Lung (tissue), 12 donors: ENCODE data around the gene SGCG. TPM values are rescaled to one million over a fixed set of nuclear protein-coding genes. Genes with fewer than 3 reads are reported as not detected.
"Not testable (repeated sequence)": the region's sequence is repeated elsewhere in the genome, so short reads cannot be mapped to it uniquely, and the experiment has no call there.

Experiments
- ATAC-seq: fragments of 200-7000 bp; cut with Tn5 transposase; one replicate; pipeline ENCODE4 v1.9.1; 2020; ENCODE audit warnings: moderate number of reproducible peaks; ENCODE audit not compliant: insufficient read depth, low FRiP score
- DNase-seq, 3 donors: peaks; one replicate each; pipeline ENCODE4 v3.0.0-alpha.2; 2013 to 2017
- H3K27ac ChIP-seq, 2 donors: one replicate each; pipeline ENCODE4 v1.5.1; 2013; ENCODE audit warnings: mild to moderate bottlenecking in 2 of 2, moderate library complexity in 2 of 2, control low read depth in 1 of 2, inconsistent platforms in 1 of 2, low read depth in 1 of 2, low read length in 1 of 2
- H3K27me3 ChIP-seq, 3 donors: one replicate each; pipeline ENCODE4 v1.5.1; 2013; ENCODE audit warnings: low read length in 2 of 3; ENCODE audit not compliant: control insufficient read depth in 3 of 3, insufficient read depth in 3 of 3
- H3K36me3 ChIP-seq, 4 donors: one replicate each; pipeline ENCODE4 v1.5.1; 2013; ENCODE audit warnings: low read length in 4 of 4, mild to moderate bottlenecking in 1 of 4, moderate library complexity in 1 of 4; ENCODE audit not compliant: control insufficient read depth in 4 of 4, insufficient read depth in 4 of 4
- H3K4me1 ChIP-seq, 5 donors: one replicate each; pipeline ENCODE4 v1.5.1; 2013; ENCODE audit warnings: low read length in 5 of 5, mild to moderate bottlenecking in 2 of 5, moderate library complexity in 1 of 5; ENCODE audit not compliant: control insufficient read depth in 5 of 5, insufficient read depth in 5 of 5
- H3K4me3 ChIP-seq: one replicate; pipeline ENCODE4 v1.5.1; 2013; ENCODE audit warnings: mild to moderate bottlenecking, control low read depth, moderate library complexity
- H3K9ac ChIP-seq, 2 donors: one replicate each; pipeline ENCODE4 v1.5.1; 2013; ENCODE audit warnings: low read length in 2 of 2, control low read depth in 1 of 2; ENCODE audit not compliant: insufficient read depth in 1 of 2
- H3K9me3 ChIP-seq, 4 donors: one replicate each; pipeline ENCODE4 v1.5.1; 2013; ENCODE audit warnings: low read length in 3 of 4, mild to moderate bottlenecking in 1 of 4, moderate library complexity in 1 of 4; ENCODE audit not compliant: control insufficient read depth in 4 of 4, insufficient read depth in 3 of 4
- CTCF ChIP-seq: IDR thresholded peaks from 2 replicates; pipeline ENCODE4 v1.5.1; 2012; ENCODE audit warnings: mild to moderate bottlenecking; ENCODE audit errors: control extremely low read depth, extremely low read depth
- WGBS, 2 donors: extraction: QIAGEN DNeasy Blood & Tissue Kit; methylation state at CpG; one replicate each; pipeline ENCODE4 v1.1.7; 2013; 5-methylcytosine and 5-hydroxymethylcytosine counted together
- polyA plus RNA-seq, 2 donors: library from polyadenylated mRNA; stranded (reverse); fragments of 200-250 nt; gene quantifications; one replicate each; pipeline ENCODE4 v1.2.1, GENCODE V29; 2013
- total RNA-seq, 2 donors: library from RNA; depleted of rRNA in 1 of 2; stranded (reverse); fragments of >200 nt in 1 of 2; gene quantifications; one replicate each; pipeline ENCODE4 v1.2.1, GENCODE V29; 2014 to 2021
- donor health status: control.
- donor health status: control.
- donor health status: Bipolar disorder and iron deficiency.
- donor health status: healthy.
- donor health status: DM: yes; HTN: yes; CAD: no.

The SGCG gene
- total and polyA plus RNA-seq, 4 donors, result 0.41 to 5.5 (median 1.8) TPM

DNA sequence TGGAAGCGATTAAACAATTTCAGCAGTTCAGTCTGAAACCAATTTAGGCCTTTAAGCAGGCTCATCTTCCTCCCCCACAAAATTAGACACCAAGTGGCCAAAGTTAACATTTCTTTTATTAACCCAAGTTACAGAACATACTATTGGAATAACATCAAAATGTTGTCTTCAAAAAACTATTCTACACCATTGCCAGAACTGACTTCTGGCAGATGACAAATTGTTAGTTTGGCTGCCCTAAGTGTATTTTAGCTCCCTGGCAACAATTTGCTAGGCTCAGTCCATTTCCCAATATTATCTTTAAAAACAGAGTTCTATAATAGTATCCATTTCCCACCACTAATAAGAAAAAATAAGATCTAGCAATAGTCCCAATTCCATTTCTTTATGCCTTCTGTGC lies 107.8 kb downstream of the SGCG start:
- ATAC-seq (no peak), DNase-seq (peak in 2 of 3 donors; percentile 3 to 28)
- H3K4me1 ChIP-seq, result peaks cover 0 to 13% (median 4%) of the 10 kb centered on the region in 5 donors
- H3K9ac ChIP-seq, result no peak overlapping the region
- TF ChIP-seq CTCF, result no peak
- 95 to 97% methylated on average over 1 of the region's 1 CpG for WGBS, 2 donors
- H3K4me3 ChIP-seq, result no peak overlapping the region
- peaks cover 0 to 2% (median 0%) of the 10 kb centered on the region in 4 donors for H3K9me3 ChIP-seq
- H3K36me3 ChIP-seq, result peaks cover 0 to 4% (median 0%) of the 10 kb centered on the region in 4 donors
- H3K27ac ChIP-seq, result peak overlapping the region in 1 of 2 donors; percentile 68
- no peaks in the 10 kb centered on the region for H3K27me3 ChIP-seq

DNA sequence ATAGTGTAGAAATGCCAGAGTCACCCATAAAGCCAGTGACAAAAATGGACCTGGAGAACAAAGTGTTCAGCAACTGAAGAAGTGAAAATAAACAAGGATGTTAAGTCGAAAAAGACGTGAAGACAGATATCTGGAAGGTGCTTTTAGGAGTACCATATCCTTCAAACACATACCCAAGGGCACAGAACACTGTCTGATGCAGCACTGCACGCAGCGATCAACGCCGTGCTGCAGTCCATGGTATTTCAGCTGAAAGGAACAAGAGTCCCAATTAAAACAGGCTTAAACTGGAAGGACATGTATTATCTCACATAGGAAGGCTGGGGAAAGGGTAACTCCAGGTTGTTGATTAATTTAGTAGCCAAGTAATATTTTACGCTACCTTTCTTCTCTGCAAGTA lies 108.2 kb downstream of the SGCG start:
- WGBS, 2 donors, result 73 to 83% methylated on average over 7 of the region's 7 CpGs
- peak overlapping the region in 1 of 2 donors; percentile 68 for H3K27ac ChIP-seq
- peaks cover 0 to 4% (median 0%) of the 10 kb centered on the region in 4 donors for H3K36me3 ChIP-seq
- TF ChIP-seq CTCF, result no peak
- DNase-seq (no peak), ATAC-seq (no peak)
- no peak overlapping the region for H3K4me3 ChIP-seq
- H3K9ac ChIP-seq, result no peak overlapping the region
- H3K9me3 ChIP-seq, result peaks cover 0 to 2% (median 0%) of the 10 kb centered on the region in 4 donors
- H3K27me3 ChIP-seq, result no peaks in the 10 kb centered on the region
- H3K4me1 ChIP-seq, result peaks cover 0 to 13% (median 4%) of the 10 kb centered on the region in 5 donors

DNA sequence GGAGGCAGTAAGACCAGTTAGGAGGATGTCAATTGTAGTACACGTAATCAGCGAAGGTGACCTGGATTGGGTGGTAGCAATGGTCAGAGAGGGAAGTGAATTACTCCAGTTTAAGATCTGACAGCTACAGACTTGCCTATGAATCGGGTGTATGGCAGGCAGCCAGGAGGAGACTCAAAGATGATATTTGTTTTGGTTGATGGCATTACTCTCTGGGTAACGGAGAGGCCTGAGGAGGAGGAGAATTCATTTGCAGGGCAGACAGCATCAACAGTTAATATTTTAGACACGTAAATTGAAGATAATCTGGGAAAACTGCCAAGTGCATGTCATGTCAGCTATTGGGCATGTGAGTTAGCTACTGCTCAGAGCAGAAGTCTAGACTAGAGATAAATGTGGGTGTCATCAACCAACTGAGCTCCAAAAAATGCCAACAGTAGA lies 109.2 kb downstream of the SGCG start:
- TF ChIP-seq CTCF, result no peak
- no peak overlapping the region for H3K4me3 ChIP-seq
- H3K9ac ChIP-seq, result no peak overlapping the region
- no peaks in the 10 kb centered on the region for H3K27me3 ChIP-seq
- 50 to 69% methylated on average over 5 of the region's 5 CpGs for WGBS, 2 donors
- peak; percentile 24 to 43 (median 42) for DNase-seq
- H3K4me1 ChIP-seq, result peaks cover 0 to 13% (median 4%) of the 10 kb centered on the region in 5 donors
- H3K27ac ChIP-seq, result peak overlapping the region in 1 of 2 donors; percentile 41
- ATAC-seq, result no peak
- peaks cover 0 to 4% (median 0%) of the 10 kb centered on the region in 4 donors for H3K36me3 ChIP-seq
- H3K9me3 ChIP-seq, result peaks cover 0 to 2% (median 0%) of the 10 kb centered on the region in 4 donors

GRCh38 chr13:23292586-23292985 lies 111.8 kb downstream of the SGCG start:
- no peaks in the 10 kb centered on the region for H3K27me3 ChIP-seq
- no peak overlapping the region for H3K4me3 ChIP-seq
- DNase-seq (no peak), ATAC-seq (no peak)
- no peak overlapping the region for H3K9ac ChIP-seq
- no peak overlapping the region for H3K27ac ChIP-seq
- no peaks in the 10 kb centered on the region for H3K9me3 ChIP-seq
- peaks cover 0 to 13% (median 4%) of the 10 kb centered on the region in 5 donors for H3K4me1 ChIP-seq
- TF ChIP-seq CTCF, result no peak
- 73 to 79% methylated on average over 1 of the region's 1 CpG for WGBS, 2 donors
- H3K36me3 ChIP-seq, result peaks cover 0 to 5% (median 0%) of the 10 kb centered on the region in 4 donors

GRCh38 chr13:23314837-23315236 lies 134.1 kb downstream of the SGCG start:
- H3K4me1 ChIP-seq, H3K9me3 ChIP-seq, DNase-seq, H3K36me3 ChIP-seq, ATAC-seq, H3K27ac ChIP-seq, H3K27me3 ChIP-seq, H3K4me3 ChIP-seq, H3K9ac ChIP-seq: not testable (repeated sequence)
- WGBS, 2 donors, result 83 to 95% methylated on average over 6 of the region's 6 CpGs
